ENCODE results near the gene LBP. TPM values are rescaled to one million over a fixed set of nuclear protein-coding genes. Genes with fewer than 3 reads are reported as not detected.

The LBP gene
- total RNA-seq, 4 donors from 2014 or later, result 1.4 to 17.9 (median 6.5) TPM

GRCh38 chr20:38421915-38422314, 75.6 kb downstream of the LBP start:
- no peak for TF ChIP-seq CTCF (IDR thresholded peaks at IDR 0.05 in 4 of 5, conservative IDR thresholded peaks at IDR 0.05 in 1 of 5)
- no peak for TF ChIP-seq POLR2A (IDR thresholded peaks at IDR 0.05)
- H3K27ac ChIP-seq, result no peak overlapping the region
- H3K4me3 ChIP-seq, result no peak overlapping the region
- DNase-seq (no peak), ATAC-seq (no peak)
- H3K36me3 ChIP-seq, result peaks cover 0 to 86% of the 10 kb centered on the region in 2 donors
- in situ Hi-C loops (cut with MboI; ENCODE audit: low sequenced_read_pairs in 4 of 4) (no loop called here), intact Hi-C loops (cut with DNase I; ENCODE audit: low total_unique reads) (no loop called here)
- no peaks in the 10 kb centered on the region for H3K27me3 ChIP-seq
- H3K4me1 ChIP-seq, result peaks cover 4 to 5% of the 10 kb centered on the region in 2 donors
- H3K9me3 ChIP-seq, result no peaks in the 10 kb centered on the region

GRCh38 chr20:38423541-38423940, 77.3 kb downstream of the LBP start:
- Histone ChIP-seq H3K9me3 (no peaks in the 10 kb centered on the region), H3K4me3 (no peak overlapping the region), H3K27me3 (no peaks in the 10 kb centered on the region), H3K4me1 (no peaks in the 10 kb centered on the region), H3K27ac (no peak overlapping the region), H3K36me3 (peaks cover 0 to 95% of the 10 kb centered on the region in 2 donors)
- no peak for ATAC-seq
- intact Hi-C loops (cut with DNase I; ENCODE audit: low total_unique reads) (no loop called here), in situ Hi-C loops (cut with MboI; ENCODE audit: low sequenced_read_pairs in 4 of 4) (no loop called here)
- TF ChIP-seq POLR2A (IDR thresholded peaks at IDR 0.05) (no peak), CTCF (IDR thresholded peaks at IDR 0.05 in 4 of 5, conservative IDR thresholded peaks at IDR 0.05 in 1 of 5) (no peak)
- no peak for DNase-seq

GRCh38 chr20:38424401-38424800, 78.1 kb downstream of the LBP start:
- no peaks in the 10 kb centered on the region for H3K27me3 ChIP-seq
- no peaks in the 10 kb centered on the region for H3K9me3 ChIP-seq
- intact Hi-C loops (cut with DNase I; ENCODE audit: low total_unique reads), result no loop called here
- in situ Hi-C loops (cut with MboI; ENCODE audit: low sequenced_read_pairs in 4 of 4), result no loop called here
- H3K27ac ChIP-seq, result no peak overlapping the region
- H3K4me3 ChIP-seq, result no peak overlapping the region
- no peaks in the 10 kb centered on the region for H3K4me1 ChIP-seq
- no peak for TF ChIP-seq CTCF (IDR thresholded peaks at IDR 0.05 in 4 of 5, conservative IDR thresholded peaks at IDR 0.05 in 1 of 5)
- TF ChIP-seq POLR2A (IDR thresholded peaks at IDR 0.05), result no peak
- peak in 1 of 2 donors; percentile 32 for ATAC-seq
- peaks cover 0 to 95% of the 10 kb centered on the region in 2 donors for H3K36me3 ChIP-seq
- DNase-seq, result no peak

- intact Hi-C loops (cut with DNase I; ENCODE audit: low total_unique reads), result no loop called here
- no peak overlapping the region for H3K4me3 ChIP-seq
- in situ Hi-C loops (cut with MboI; ENCODE audit: low sequenced_read_pairs in 4 of 4), result loop anchor here in 1 of 4 donors (25.0 kb wide), 1 partner anchor 389 kb away; the partner anchor contains the start of genes RPRD1B and TTI1
- ATAC-seq, result peak in 1 of 2 donors; percentile 39
- H3K27me3 ChIP-seq, result no peaks in the 10 kb centered on the region
- H3K27ac ChIP-seq, result peak overlapping the region in 1 of 4 donors; percentile 5
- H3K4me1 ChIP-seq, result peaks cover 0 to 7% of the 10 kb centered on the region in 2 donors
- no peaks in the 10 kb centered on the region for H3K9me3 ChIP-seq
- TF ChIP-seq POLR2A (IDR thresholded peaks at IDR 0.05) (no peak), CTCF (IDR thresholded peaks at IDR 0.05 in 4 of 5, conservative IDR thresholded peaks at IDR 0.05 in 1 of 5) (no peak)
- no peak for DNase-seq
- peaks cover 0 to 95% of the 10 kb centered on the region in 2 donors for H3K36me3 ChIP-seq
These were observed 80.0 kb downstream of the LBP start for GRCh38 chr20:38426006-38426897.

Other genes starting within 250 kb of the LBP start
- gene TGM2, start 181.2 kb upstream of the LBP start, total RNA-seq, result 100 to 1,000 TPM in 1 of 4 donors, 10 to 100 TPM in 3; 12.8 to 152 (median 58.4) TPM
- under 1 TPM in 3 of 4 donors, not detected in 1; 0.05 to 0.41 (median 0.38) TPM for gene KIAA1755, start 85.7 kb upstream of the LBP start, total RNA-seq
- gene BPI, start 42.3 kb upstream of the LBP start, total RNA-seq, result not detected
- 10 to 100 TPM in 1 of 4 donors, 1 to 10 TPM in 3; 6.0 to 12.2 (median 8.7) TPM for gene SNHG17, start 88.8 kb downstream of the LBP start, total RNA-seq
- 10 to 100 TPM; 23.2 to 28.8 (median 26.0) TPM for gene RALGAPB, start 126.4 kb downstream of the LBP start, total RNA-seq
- not detected for gene ADIG, start 234.7 kb downstream of the LBP start, total RNA-seq

Measured in gastrocnemius medialis (tissue), 4 donors.